ENCODE measurements around the gene ALK.

The ALK gene

GRCh38 chr2:29155578-29155977, 765.8 kb downstream of the ALK start:
- no peak for DNase-seq (ENCODE audit: low read depth)

DNA sequence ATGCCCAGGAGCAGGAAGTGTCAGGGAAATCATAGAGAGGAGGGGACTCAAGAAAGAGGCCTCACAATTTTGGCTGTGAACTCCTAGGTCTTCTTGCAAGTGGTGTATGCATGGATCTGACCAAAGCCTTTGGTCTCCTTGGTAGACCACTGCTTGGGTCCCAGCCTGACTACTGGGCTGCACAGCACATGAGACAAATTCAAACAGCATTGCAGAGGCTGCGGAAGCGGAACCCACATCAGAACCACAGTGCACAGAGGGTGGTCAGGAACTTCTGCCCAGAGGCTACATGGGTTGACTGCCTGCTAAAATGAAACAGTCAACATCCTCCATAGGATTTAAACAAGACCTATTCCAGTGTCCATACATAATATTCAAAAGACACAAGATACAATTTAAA, 766.8 kb downstream of the ALK start:
- DNase-seq (ENCODE audit: low read depth): no peak

GRCh38 chr2:29147963-29148362, 773.4 kb downstream of the ALK start:
- DNase-seq (ENCODE audit: low read depth): no peak

DNA sequence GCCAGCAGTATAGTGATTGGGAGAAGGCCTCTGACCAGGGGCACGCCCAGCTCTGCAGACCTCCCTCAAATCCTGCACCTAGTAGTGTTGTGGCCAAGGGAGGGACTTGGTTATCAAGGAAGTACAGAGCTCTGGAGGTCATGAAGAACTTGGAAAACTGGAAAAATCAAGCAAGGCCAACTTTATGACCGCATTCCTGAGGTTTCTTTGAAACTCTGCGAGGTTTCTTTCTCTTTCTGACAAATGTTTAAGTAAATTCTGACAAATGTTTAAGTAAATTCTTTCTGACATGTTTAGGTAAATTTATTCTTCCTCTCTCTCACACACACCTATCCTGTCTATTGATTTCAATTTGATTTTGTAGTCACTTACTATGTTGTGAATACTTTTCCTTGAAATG, 775.2 kb downstream of the ALK start:
- DNase-seq (ENCODE audit: low read depth): no peak

DNA sequence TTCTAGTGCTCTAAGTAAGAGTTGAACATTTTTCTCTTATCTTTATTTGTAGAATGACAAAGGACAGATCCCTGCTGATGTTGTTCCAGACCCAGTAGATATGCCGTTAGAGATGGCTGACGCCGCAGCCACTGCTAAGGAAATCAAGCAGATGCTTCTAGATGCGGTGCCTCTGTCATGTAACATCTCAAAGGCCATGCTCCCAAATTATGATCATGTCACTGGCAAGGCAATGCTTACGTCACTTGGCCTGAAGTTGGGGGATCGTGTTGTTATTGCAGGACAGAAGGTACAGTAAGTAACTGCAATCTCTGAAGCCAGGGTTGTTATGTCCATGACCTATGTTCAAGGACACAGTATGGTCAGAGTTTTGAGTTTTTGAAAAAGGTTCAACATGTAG, 777.7 kb downstream of the ALK start:
- no peak for DNase-seq (ENCODE audit: low read depth)
